ENCODE measurements around the gene SETSIP. TPM values are rescaled to one million over a fixed set of nuclear protein-coding genes. Genes with fewer than 3 reads are reported as not detected.

The SETSIP gene
- polyA plus RNA-seq, 4 donors: 0.09 TPM; not detected in 3

- Histone ChIP-seq H3K27me3 (ENCODE audit: control insufficient read depth in 3 of 3, insufficient read depth in 3 of 3, low read length in 3 of 3) (no peaks in the 10 kb centered on the region), H3K36me3 (ENCODE audit: control insufficient read depth in 3 of 3, insufficient read depth in 2 of 3, low read depth in 1 of 3, low read length in 3 of 3) (no peaks in the 10 kb centered on the region), H3K9me3 (ENCODE audit: control insufficient read depth in 2 of 2, insufficient read depth in 1 of 2, low read depth in 1 of 2, low read length in 1 of 2) (no peaks in the 10 kb centered on the region), H3K27ac (ENCODE audit: low read depth in 1 of 3, low read length in 2 of 3) (no peak overlapping the region), H3K4me1 (ENCODE audit: control insufficient read depth in 3 of 3, insufficient read depth in 2 of 3, low read depth in 1 of 3, low read length in 2 of 3) (no peaks in the 10 kb centered on the region), H3K4me3 (ENCODE audit: low read depth in 1 of 3, low read length in 3 of 3) (no peak overlapping the region)
- no peak for FAIRE-seq
- DNase-seq: no peak
- whole genome bisulfite sequencing, 3 donors: 51 to 77% (median 69%) methylated on average over 5 of the region's 5 CpGs
Observed at GRCh38 chr1:92043621-92044020, 31.6 kb downstream of the SETSIP start.

GRCh38 chr1:92040971-92041370 lies 34.2 kb downstream of the SETSIP start:
- no peaks in the 10 kb centered on the region for H3K9me3 ChIP-seq (ENCODE audit: control insufficient read depth in 2 of 2, insufficient read depth in 1 of 2, low read depth in 1 of 2, low read length in 1 of 2)
- FAIRE-seq: no peak
- WGBS, 3 donors: 89 to 93% (median 93%) methylated on average over 1 of the region's 1 CpG
- H3K4me1 ChIP-seq (ENCODE audit: control insufficient read depth in 3 of 3, insufficient read depth in 2 of 3, low read depth in 1 of 3, low read length in 2 of 3): peaks cover 0 to 6% (median 0%) of the 10 kb centered on the region in 3 donors
- no peaks in the 10 kb centered on the region for H3K27me3 ChIP-seq (ENCODE audit: control insufficient read depth in 3 of 3, insufficient read depth in 3 of 3, low read length in 3 of 3)
- H3K27ac ChIP-seq (ENCODE audit: low read depth in 1 of 3, low read length in 2 of 3): no peak overlapping the region
- no peak for DNase-seq
- no peaks in the 10 kb centered on the region for H3K36me3 ChIP-seq (ENCODE audit: control insufficient read depth in 3 of 3, insufficient read depth in 2 of 3, low read depth in 1 of 3, low read length in 3 of 3)
- H3K4me3 ChIP-seq (ENCODE audit: low read depth in 1 of 3, low read length in 3 of 3): no peak overlapping the region

GRCh38 chr1:92038695-92039346 lies 36.4 kb downstream of the SETSIP start:
- no peak for FAIRE-seq
- WGBS, 3 donors: 79 to 91% (median 83%) methylated on average over 2 of the region's 2 CpGs
- peak; percentile 45 to 74 for DNase-seq
- Histone ChIP-seq H3K27me3 (ENCODE audit: control insufficient read depth in 3 of 3, insufficient read depth in 3 of 3, low read length in 3 of 3) (no peaks in the 10 kb centered on the region), H3K36me3 (ENCODE audit: control insufficient read depth in 3 of 3, insufficient read depth in 2 of 3, low read depth in 1 of 3, low read length in 3 of 3) (no peaks in the 10 kb centered on the region), H3K4me1 (ENCODE audit: control insufficient read depth in 3 of 3, insufficient read depth in 2 of 3, low read depth in 1 of 3, low read length in 2 of 3) (peaks cover 0 to 6% (median 0%) of the 10 kb centered on the region in 3 donors), H3K4me3 (ENCODE audit: low read depth in 1 of 3, low read length in 3 of 3) (no peak overlapping the region), H3K9me3 (ENCODE audit: control insufficient read depth in 2 of 2, insufficient read depth in 1 of 2, low read depth in 1 of 2, low read length in 1 of 2) (no peaks in the 10 kb centered on the region), H3K27ac (ENCODE audit: low read depth in 1 of 3, low read length in 2 of 3) (no peak overlapping the region)

GRCh38 chr1:92037400-92037799 lies 37.8 kb downstream of the SETSIP start:
- Histone ChIP-seq H3K36me3 (ENCODE audit: control insufficient read depth in 3 of 3, insufficient read depth in 2 of 3, low read depth in 1 of 3, low read length in 3 of 3) (no peaks in the 10 kb centered on the region), H3K9me3 (ENCODE audit: control insufficient read depth in 2 of 2, insufficient read depth in 1 of 2, low read depth in 1 of 2, low read length in 1 of 2) (no peaks in the 10 kb centered on the region), H3K4me3 (ENCODE audit: low read depth in 1 of 3, low read length in 3 of 3) (no peak overlapping the region), H3K4me1 (ENCODE audit: control insufficient read depth in 3 of 3, insufficient read depth in 2 of 3, low read depth in 1 of 3, low read length in 2 of 3) (peaks cover 0 to 6% (median 0%) of the 10 kb centered on the region in 3 donors), H3K27me3 (ENCODE audit: control insufficient read depth in 3 of 3, insufficient read depth in 3 of 3, low read length in 3 of 3) (no peaks in the 10 kb centered on the region), H3K27ac (ENCODE audit: low read depth in 1 of 3, low read length in 2 of 3) (no peak overlapping the region)
- 75 to 89% (median 85%) methylated on average over 6 of the region's 6 CpGs for WGBS, 3 donors
- FAIRE-seq (no peak), DNase-seq (no peak)

DNA sequence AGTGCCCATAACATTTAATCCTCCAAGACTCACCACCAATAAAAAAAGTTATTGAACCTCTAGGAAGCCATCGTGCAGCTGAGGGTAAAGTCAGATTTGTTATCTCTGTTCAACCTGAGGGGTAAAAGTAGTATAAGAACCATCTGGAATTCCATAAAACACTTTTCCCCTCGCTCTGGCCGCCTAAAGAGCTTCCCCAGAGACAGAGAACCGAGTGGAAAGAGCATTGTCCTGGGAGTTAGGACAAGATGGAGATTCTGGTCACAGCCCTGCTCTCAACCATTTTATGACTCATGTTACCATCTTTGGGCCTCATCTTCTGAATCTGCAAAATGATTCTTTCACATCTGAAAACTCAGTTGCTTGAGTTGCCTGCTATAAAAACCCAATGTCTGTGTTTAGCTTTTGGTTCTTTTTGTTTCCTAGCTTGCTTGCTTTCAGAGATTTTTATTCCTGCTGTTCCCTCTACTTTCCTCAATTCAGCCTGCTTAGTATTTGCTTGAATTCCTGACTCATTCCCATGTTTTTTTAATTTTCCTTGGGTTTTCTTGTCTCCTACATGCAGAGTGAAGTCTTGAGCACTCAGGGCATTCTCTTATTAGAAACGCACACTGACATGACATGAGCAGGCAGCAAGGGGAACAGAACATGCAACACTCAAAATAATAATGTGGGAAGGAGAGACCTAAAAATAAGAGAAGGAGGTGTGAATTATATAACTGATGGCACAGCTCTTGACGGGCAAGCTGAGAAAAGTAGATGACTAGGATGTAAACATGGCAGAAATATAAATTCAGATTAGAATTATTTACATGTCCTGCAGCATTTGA lies 43.7 kb downstream of the SETSIP start:
- FAIRE-seq: no peak
- H3K4me1 ChIP-seq (ENCODE audit: control insufficient read depth in 3 of 3, insufficient read depth in 2 of 3, low read depth in 1 of 3, low read length in 2 of 3): peaks cover 0 to 8% (median 2%) of the 10 kb centered on the region in 3 donors
- no peaks in the 10 kb centered on the region for H3K9me3 ChIP-seq (ENCODE audit: control insufficient read depth in 2 of 2, insufficient read depth in 1 of 2, low read depth in 1 of 2, low read length in 1 of 2)
- H3K36me3 ChIP-seq (ENCODE audit: control insufficient read depth in 3 of 3, insufficient read depth in 2 of 3, low read depth in 1 of 3, low read length in 3 of 3): no peaks in the 10 kb centered on the region
- H3K27ac ChIP-seq (ENCODE audit: low read depth in 1 of 3, low read length in 2 of 3): no peak overlapping the region
- H3K4me3 ChIP-seq (ENCODE audit: low read depth in 1 of 3, low read length in 3 of 3): no peak overlapping the region
- 79 to 82% (median 80%) methylated on average over 6 of the region's 6 CpGs for WGBS, 3 donors
- DNase-seq: no peak
- H3K27me3 ChIP-seq (ENCODE audit: control insufficient read depth in 3 of 3, insufficient read depth in 3 of 3, low read length in 3 of 3): peaks cover 0 to 5% (median 0%) of the 10 kb centered on the region in 3 donors

GRCh38 chr1:92030656-92031107 lies 44.5 kb downstream of the SETSIP start:
- Histone ChIP-seq H3K4me1 (ENCODE audit: control insufficient read depth in 3 of 3, insufficient read depth in 2 of 3, low read depth in 1 of 3, low read length in 2 of 3) (peaks cover 0 to 8% (median 2%) of the 10 kb centered on the region in 3 donors), H3K4me3 (ENCODE audit: low read depth in 1 of 3, low read length in 3 of 3) (peak overlapping the region in 1 of 3 donors; percentile 67), H3K9me3 (ENCODE audit: control insufficient read depth in 2 of 2, insufficient read depth in 1 of 2, low read depth in 1 of 2, low read length in 1 of 2) (no peaks in the 10 kb centered on the region), H3K36me3 (ENCODE audit: control insufficient read depth in 3 of 3, insufficient read depth in 2 of 3, low read depth in 1 of 3, low read length in 3 of 3) (no peaks in the 10 kb centered on the region), H3K27ac (ENCODE audit: low read depth in 1 of 3, low read length in 2 of 3) (peak overlapping the region in 1 of 3 donors; percentile 64), H3K27me3 (ENCODE audit: control insufficient read depth in 3 of 3, insufficient read depth in 3 of 3, low read length in 3 of 3) (peaks cover 0 to 5% (median 0%) of the 10 kb centered on the region in 3 donors)
- DNase-seq (peak; percentile 9 to 77), FAIRE-seq (no peak)
- WGBS, 3 donors: 8 to 22% (median 16%) methylated on average over 4 of the region's 4 CpGs

GRCh38 chr1:92029241-92029922 lies 45.8 kb downstream of the SETSIP start:
- peaks cover 0 to 8% (median 2%) of the 10 kb centered on the region in 3 donors for H3K4me1 ChIP-seq (ENCODE audit: control insufficient read depth in 3 of 3, insufficient read depth in 2 of 3, low read depth in 1 of 3, low read length in 2 of 3)
- no peak overlapping the region for H3K27ac ChIP-seq (ENCODE audit: low read depth in 1 of 3, low read length in 2 of 3)
- H3K4me3 ChIP-seq (ENCODE audit: low read depth in 1 of 3, low read length in 3 of 3): peak overlapping the region in 2 of 3 donors; percentile 23 to 44
- DNase-seq (peak in 1 of 2 donors; percentile 30), FAIRE-seq (no peak)
- WGBS, 3 donors: 39 to 40% (median 39%) methylated on average over 29 to 31 of the region's 31 CpGs
- peaks cover 0 to 5% (median 0%) of the 10 kb centered on the region in 3 donors for H3K27me3 ChIP-seq (ENCODE audit: control insufficient read depth in 3 of 3, insufficient read depth in 3 of 3, low read length in 3 of 3)
- no peaks in the 10 kb centered on the region for H3K36me3 ChIP-seq (ENCODE audit: control insufficient read depth in 3 of 3, insufficient read depth in 2 of 3, low read depth in 1 of 3, low read length in 3 of 3)
- H3K9me3 ChIP-seq (ENCODE audit: control insufficient read depth in 2 of 2, insufficient read depth in 1 of 2, low read depth in 1 of 2, low read length in 1 of 2): no peaks in the 10 kb centered on the region

- Histone ChIP-seq H3K9me3 (ENCODE audit: control insufficient read depth in 2 of 2, insufficient read depth in 1 of 2, low read depth in 1 of 2, low read length in 1 of 2) (no peaks in the 10 kb centered on the region), H3K36me3 (ENCODE audit: control insufficient read depth in 3 of 3, insufficient read depth in 2 of 3, low read depth in 1 of 3, low read length in 3 of 3) (no peaks in the 10 kb centered on the region), H3K4me1 (ENCODE audit: control insufficient read depth in 3 of 3, insufficient read depth in 2 of 3, low read depth in 1 of 3, low read length in 2 of 3) (peaks cover 0 to 8% (median 2%) of the 10 kb centered on the region in 3 donors), H3K27me3 (ENCODE audit: control insufficient read depth in 3 of 3, insufficient read depth in 3 of 3, low read length in 3 of 3) (peaks cover 0 to 5% (median 0%) of the 10 kb centered on the region in 3 donors), H3K4me3 (ENCODE audit: low read depth in 1 of 3, low read length in 3 of 3) (no peak overlapping the region), H3K27ac (ENCODE audit: low read depth in 1 of 3, low read length in 2 of 3) (no peak overlapping the region)
- WGBS, 3 donors: 82 to 90% (median 86%) methylated on average over 9 of the region's 9 CpGs
- no peak for DNase-seq
- no peak for FAIRE-seq
Observed at GRCh38 chr1:92026806-92027205, 48.4 kb downstream of the SETSIP start.
